Measurements from ENCODE around the gene NT5DC2. TPM values are rescaled to one million over a fixed set of nuclear protein-coding genes. Genes with fewer than 3 reads are reported as not detected.

The NT5DC2 gene
- total RNA-seq, 3 donors from 2014 or later (not counting 1 experiment from before 2014, with no cell fraction given): 2.2 to 10.7 (median 2.2) TPM

DNA sequence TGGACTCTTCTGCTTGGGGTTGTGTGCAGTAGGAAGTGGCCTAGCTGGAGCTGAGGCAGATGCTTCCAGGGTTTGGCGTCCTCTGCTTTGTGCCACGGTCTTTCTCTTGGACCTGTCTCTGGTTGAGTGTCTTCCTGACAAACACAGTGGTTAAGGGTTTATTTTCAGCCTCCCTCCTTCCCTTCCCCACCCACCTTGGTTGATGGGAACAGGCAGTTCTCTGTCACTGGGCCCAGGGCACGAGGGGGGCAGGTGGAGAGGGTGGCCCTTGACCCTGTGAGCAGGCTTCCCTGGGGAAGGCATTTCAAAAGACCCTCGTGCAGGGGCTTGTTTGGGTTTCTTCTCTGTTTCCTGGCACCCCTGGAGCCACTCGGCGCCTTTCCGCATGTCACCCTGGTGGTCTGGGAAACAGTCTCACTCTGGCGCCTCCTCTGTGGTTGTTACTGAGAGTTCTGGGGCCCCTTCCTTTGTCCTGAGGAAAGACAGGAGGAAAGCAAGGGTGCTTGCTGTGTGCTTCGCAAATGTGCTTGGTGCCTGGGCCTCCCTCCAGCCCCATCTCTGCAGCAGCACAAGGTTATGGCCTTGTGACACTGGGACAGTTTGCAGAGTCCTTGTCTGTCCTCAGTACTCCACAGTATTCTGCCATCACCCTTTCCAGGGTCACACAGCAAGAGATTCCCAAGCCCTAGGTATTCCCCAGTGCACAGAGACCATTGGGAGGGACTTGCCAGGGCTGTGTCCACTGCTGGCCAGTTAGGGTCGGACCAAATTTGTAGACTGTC lies 48.8 kb downstream of the NT5DC2 start:
- no peaks in the 10 kb centered on the region for H3K36me3 Mint-ChIP-seq
- H3K4me3 Mint-ChIP-seq: no peak overlapping the region
- H3K4me1 Mint-ChIP-seq: peaks cover 0 to 4% of the 10 kb centered on the region in 2 donors
- Histone ChIP-seq H3K4me1 (ENCODE audit: control insufficient read depth, insufficient read depth, low read length) (no peaks in the 10 kb centered on the region), H3K9me3 (ENCODE audit: control insufficient read depth, insufficient read depth, low read length) (no peaks in the 10 kb centered on the region), H3K27ac (ENCODE audit: low read length) (no peak overlapping the region), H3K4me3 (ENCODE audit: low read length) (no peak overlapping the region), H3K36me3 (ENCODE audit: control insufficient read depth, insufficient read depth, low read length) (peaks cover 62% of the 10 kb centered on the region), H3K27me3 (ENCODE audit: control insufficient read depth, insufficient read depth, low read length) (no peaks in the 10 kb centered on the region)
- no peaks in the 10 kb centered on the region for H3K9me3 Mint-ChIP-seq
- no peak for DNase-seq
- WGBS (ENCODE audit: insufficient coverage): 80% methylated on average over 8 of the region's 10 CpGs
- intact Hi-C loops (cut with micrococcal nuclease): no loop called here
- peak overlapping the region in 1 of 2 donors; percentile 51 for H3K27ac Mint-ChIP-seq
- no peaks in the 10 kb centered on the region for H3K27me3 Mint-ChIP-seq (ENCODE audit: low read depth in 2 of 2)
- TF ChIP-seq, protein P1, sequence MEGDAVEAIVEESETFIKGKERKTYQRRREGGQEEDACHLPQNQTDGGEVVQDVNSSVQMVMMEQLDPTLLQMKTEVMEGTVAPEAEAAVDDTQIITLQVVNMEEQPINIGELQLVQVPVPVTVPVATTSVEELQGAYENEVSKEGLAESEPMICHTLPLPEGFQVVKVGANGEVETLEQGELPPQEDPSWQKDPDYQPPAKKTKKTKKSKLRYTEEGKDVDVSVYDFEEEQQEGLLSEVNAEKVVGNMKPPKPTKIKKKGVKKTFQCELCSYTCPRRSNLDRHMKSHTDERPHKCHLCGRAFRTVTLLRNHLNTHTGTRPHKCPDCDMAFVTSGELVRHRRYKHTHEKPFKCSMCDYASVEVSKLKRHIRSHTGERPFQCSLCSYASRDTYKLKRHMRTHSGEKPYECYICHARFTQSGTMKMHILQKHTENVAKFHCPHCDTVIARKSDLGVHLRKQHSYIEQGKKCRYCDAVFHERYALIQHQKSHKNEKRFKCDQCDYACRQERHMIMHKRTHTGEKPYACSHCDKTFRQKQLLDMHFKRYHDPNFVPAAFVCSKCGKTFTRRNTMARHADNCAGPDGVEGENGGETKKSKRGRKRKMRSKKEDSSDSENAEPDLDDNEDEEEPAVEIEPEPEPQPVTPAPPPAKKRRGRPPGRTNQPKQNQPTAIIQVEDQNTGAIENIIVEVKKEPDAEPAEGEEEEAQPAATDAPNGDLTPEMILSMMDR (IDR thresholded peaks at IDR 0.05): no peak
- no peak for ATAC-seq

DNA sequence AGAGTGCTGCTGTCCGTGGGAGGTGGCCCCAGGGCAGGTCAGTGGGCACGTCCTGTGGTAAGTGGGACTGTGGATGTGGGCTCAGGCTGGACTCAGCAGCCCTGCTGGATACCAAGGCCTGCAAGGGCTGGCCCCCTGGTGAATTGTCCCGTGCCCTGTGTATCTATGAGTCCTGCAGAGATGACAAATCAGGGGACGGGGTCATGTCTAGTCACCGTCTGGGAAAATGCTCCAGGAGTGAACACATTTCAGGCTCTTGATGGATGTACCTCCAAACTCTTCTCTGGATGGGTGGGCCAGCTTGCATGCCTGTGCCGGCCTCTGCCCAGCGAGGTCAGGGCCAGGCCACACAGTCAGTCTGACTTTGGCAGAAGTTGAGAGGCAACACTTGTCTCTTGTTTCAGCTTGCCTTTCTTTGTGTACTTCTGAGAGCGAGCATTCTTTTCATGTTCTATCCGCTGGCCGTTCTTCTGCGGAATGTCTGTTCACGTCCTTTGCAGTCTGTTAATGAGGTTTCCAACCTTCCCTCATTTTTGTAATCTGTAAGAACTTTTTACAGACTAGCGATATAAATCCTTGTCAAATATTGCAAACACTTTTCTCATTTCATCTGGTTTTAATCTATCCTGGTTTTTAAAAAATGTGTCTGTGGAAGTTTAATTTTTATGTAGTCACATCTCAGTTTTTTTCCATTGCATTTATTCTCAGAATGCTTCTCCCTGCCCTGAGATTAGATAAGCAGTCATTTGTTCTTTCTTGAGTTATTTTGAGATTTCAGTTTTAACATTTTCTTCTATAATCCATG lies 49.9 kb downstream of the NT5DC2 start:
- DNase-seq (no peak), ATAC-seq (peak in 1 of 3 donors; percentile 5)
- Histone ChIP-seq H3K27ac (ENCODE audit: low read length) (no peak overlapping the region), H3K4me3 (ENCODE audit: low read length) (no peak overlapping the region), H3K27me3 (ENCODE audit: control insufficient read depth, insufficient read depth, low read length) (no peaks in the 10 kb centered on the region), H3K4me1 (ENCODE audit: control insufficient read depth, insufficient read depth, low read length) (no peaks in the 10 kb centered on the region), H3K36me3 (ENCODE audit: control insufficient read depth, insufficient read depth, low read length) (peaks cover 64% of the 10 kb centered on the region), H3K9me3 (ENCODE audit: control insufficient read depth, insufficient read depth, low read length) (no peaks in the 10 kb centered on the region)
- TF ChIP-seq, protein P1 (IDR thresholded peaks at IDR 0.05): no peak
- no peaks in the 10 kb centered on the region for H3K9me3 Mint-ChIP-seq
- peak overlapping the region in 1 of 2 donors; percentile 29 for H3K27ac Mint-ChIP-seq
- no peak overlapping the region for H3K4me3 Mint-ChIP-seq
- H3K4me1 Mint-ChIP-seq: peaks cover 0 to 4% of the 10 kb centered on the region in 2 donors
- no peaks in the 10 kb centered on the region for H3K27me3 Mint-ChIP-seq (ENCODE audit: low read depth in 2 of 2)
- intact Hi-C loops (cut with micrococcal nuclease): no loop called here
- over 99% methylated on average over 12 of the region's 13 CpGs for WGBS (ENCODE audit: insufficient coverage)
- no peaks in the 10 kb centered on the region for H3K36me3 Mint-ChIP-seq

DNA sequence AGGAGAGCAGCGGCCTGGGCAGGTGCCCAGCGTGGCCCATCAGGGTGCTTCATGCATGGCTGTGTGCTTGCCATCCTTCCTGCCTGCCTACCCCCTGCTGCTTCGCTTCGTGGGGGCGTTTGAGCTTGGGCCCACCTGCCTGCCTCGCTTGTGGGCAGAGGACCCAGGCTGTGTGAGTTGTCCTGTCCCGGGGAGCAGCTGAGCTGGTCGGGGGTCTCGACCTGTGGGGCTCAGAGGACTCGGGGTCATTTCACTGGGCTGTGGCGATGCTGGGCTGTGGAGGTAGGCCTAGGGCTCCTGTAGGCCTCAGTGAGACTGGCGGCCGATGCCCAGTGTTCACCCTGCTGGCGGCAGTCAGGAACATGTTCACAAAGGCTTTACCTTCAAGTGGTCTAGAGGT lies 50.6 kb downstream of the NT5DC2 start:
- H3K4me3 ChIP-seq (ENCODE audit: low read length): no peak overlapping the region
- intact Hi-C loops (cut with micrococcal nuclease): no loop called here
- no peaks in the 10 kb centered on the region for H3K4me1 ChIP-seq (ENCODE audit: control insufficient read depth, insufficient read depth, low read length)
- Mint-ChIP-seq H3K4me1 (peaks cover 0 to 4% of the 10 kb centered on the region in 2 donors), H3K27ac (peak overlapping the region in 1 of 2 donors; percentile 53), H3K9me3 (no peaks in the 10 kb centered on the region), H3K27me3 (ENCODE audit: low read depth in 2 of 2) (no peaks in the 10 kb centered on the region), H3K4me3 (no peak overlapping the region), H3K36me3 (no peaks in the 10 kb centered on the region)
- no peaks in the 10 kb centered on the region for H3K27me3 ChIP-seq (ENCODE audit: control insufficient read depth, insufficient read depth, low read length)
- H3K27ac ChIP-seq (ENCODE audit: low read length): no peak overlapping the region
- H3K36me3 ChIP-seq (ENCODE audit: control insufficient read depth, insufficient read depth, low read length): peaks cover 66% of the 10 kb centered on the region
- WGBS (ENCODE audit: insufficient coverage): 90% methylated on average over 14 of the region's 14 CpGs
- TF ChIP-seq, protein P1 (IDR thresholded peaks at IDR 0.05): no peak
- no peak for DNase-seq
- ATAC-seq: no peak
- H3K9me3 ChIP-seq (ENCODE audit: control insufficient read depth, insufficient read depth, low read length): no peaks in the 10 kb centered on the region
